Measurements from ENCODE around the gene MAX. TPM values are rescaled to one million over a fixed set of nuclear protein-coding genes. Genes with fewer than 3 reads are reported as not detected.

The MAX gene
- total RNA-seq, 1 experiment from 2014 or later: 41.4 TPM

GRCh38 chr14:65131301-65131701, 29.0 kb upstream of the MAX start:
- Histone ChIP-seq H3K4me1 (ENCODE audit: control insufficient read depth, insufficient read depth, low read length) (no peaks in the 10 kb centered on the region), H3K36me3 (ENCODE audit: control insufficient read depth, insufficient read depth, low read length) (no peaks in the 10 kb centered on the region), H3K27ac (ENCODE audit: low read length) (no peak overlapping the region), H3K4me3 (ENCODE audit: low read depth in 2 of 2, low read length in 2 of 2) (no peak overlapping the region), H3K9me3 (ENCODE audit: control insufficient read depth, insufficient read depth, low read depth, low read length) (no peaks in the 10 kb centered on the region), H3K27me3 (ENCODE audit: control insufficient read depth, insufficient read depth, low read length) (no peaks in the 10 kb centered on the region)
- ATAC-seq (no peak), DNase-seq (ENCODE audit: low read depth, low spot score) (no peak)
- in situ Hi-C loops (cut with HindIII; ENCODE audit: low pct_unique_long_range_greater_than_20kb, low sequenced_read_pairs): no loop called here
- TF ChIP-seq SIN3A (IDR thresholded peaks at IDR 0.05; ENCODE audit: borderline replicate concordance, insufficient read depth, low read depth, low read length): no peak
- no peak for TF ChIP-seq CTCF (IDR thresholded peaks at IDR 0.05)
- TF ChIP-seq TCF7L2 (IDR thresholded peaks at IDR 0.05; ENCODE audit: low read depth, low read length): no peak
- no peak for TF ChIP-seq POLR2AphosphoS5 (IDR thresholded peaks at IDR 0.05; ENCODE audit: low read depth, low read length)
- no peak for TF ChIP-seq REST (IDR thresholded peaks at IDR 0.05; ENCODE audit: insufficient read depth in 1 of 2, low read depth in 2 of 2, low read length in 1 of 2)
- no TSS peak for BruUV-seq (replicated peaks)
- intact Hi-C loops (cut with micrococcal nuclease; ENCODE audit: unreplicated experiment): no loop called here
- ChIA-PET POLR2A (no interaction called here), CTCF (no interaction called here)

- in situ Hi-C loops (cut with HindIII; ENCODE audit: low pct_unique_long_range_greater_than_20kb, low sequenced_read_pairs) (no loop called here), intact Hi-C loops (cut with micrococcal nuclease; ENCODE audit: unreplicated experiment) (no loop called here)
- ATAC-seq (no peak), DNase-seq (ENCODE audit: low read depth, low spot score) (no peak)
- CTCF ChIA-PET: no interaction called here
- POLR2A ChIA-PET: no interaction called here
- Histone ChIP-seq H3K4me1 (ENCODE audit: control insufficient read depth, insufficient read depth, low read length) (no peaks in the 10 kb centered on the region), H3K36me3 (ENCODE audit: control insufficient read depth, insufficient read depth, low read length) (no peaks in the 10 kb centered on the region), H3K27ac (ENCODE audit: low read length) (no peak overlapping the region), H3K9me3 (ENCODE audit: control insufficient read depth, insufficient read depth, low read depth, low read length) (no peaks in the 10 kb centered on the region), H3K27me3 (ENCODE audit: control insufficient read depth, insufficient read depth, low read length) (no peaks in the 10 kb centered on the region), H3K4me3 (ENCODE audit: low read depth in 2 of 2, low read length in 2 of 2) (no peak overlapping the region)
- TF ChIP-seq REST (IDR thresholded peaks at IDR 0.05; ENCODE audit: insufficient read depth in 1 of 2, low read depth in 2 of 2, low read length in 1 of 2) (no peak), TCF7L2 (IDR thresholded peaks at IDR 0.05; ENCODE audit: low read depth, low read length) (no peak), CTCF (IDR thresholded peaks at IDR 0.05) (no peak), SIN3A (IDR thresholded peaks at IDR 0.05; ENCODE audit: borderline replicate concordance, insufficient read depth, low read depth, low read length) (no peak), POLR2AphosphoS5 (IDR thresholded peaks at IDR 0.05; ENCODE audit: low read depth, low read length) (no peak)
- no TSS peak for BruUV-seq (replicated peaks)
Measured at GRCh38 chr14:65128096-65128495, 25.8 kb upstream of the MAX start.
